ENCODE measurements around the gene ROS1.
"Not testable (repeated sequence)": the region's sequence is repeated elsewhere in the genome, so short reads cannot be mapped to it uniquely, and the experiment has no call there.

Gene ROS1

GRCh38 chr6:117451671-117452070 lies 25.9 kb upstream of the ROS1 start:
- DNase-seq (ENCODE audit: extremely low read depth, low read depth), result no peak
- H3K4me3 ChIP-seq (replicated peaks; ENCODE audit: low read depth, low read length), result no peak overlapping the region
- no peak for TF ChIP-seq CTCF (IDR thresholded peaks at IDR 0.05; ENCODE audit: low read depth, low read length, missing control alignments)

GRCh38 chr6:117449549-117450439 lies 24.1 kb upstream of the ROS1 start:
- H3K4me3 ChIP-seq (replicated peaks; ENCODE audit: low read depth, low read length), result no peak overlapping the region
- peak; percentile 54 for TF ChIP-seq CTCF (IDR thresholded peaks at IDR 0.05; ENCODE audit: low read depth, low read length, missing control alignments)
- DNase-seq (ENCODE audit: extremely low read depth, low read depth), result peak; percentile 66

- TF ChIP-seq CTCF (IDR thresholded peaks at IDR 0.05; ENCODE audit: low read depth, low read length, missing control alignments), result no peak
- no peak overlapping the region for H3K4me3 ChIP-seq (replicated peaks; ENCODE audit: low read depth, low read length)
- DNase-seq (ENCODE audit: extremely low read depth, low read depth), result peak; percentile 82
Observed at GRCh38 chr6:117448732-117449485, 23.2 kb upstream of the ROS1 start.

- DNase-seq (ENCODE audit: extremely low read depth, low read depth), result no peak
- no peak overlapping the region for H3K4me3 ChIP-seq (replicated peaks; ENCODE audit: low read depth, low read length)
- TF ChIP-seq CTCF (IDR thresholded peaks at IDR 0.05; ENCODE audit: low read depth, low read length, missing control alignments), result no peak
Observed at GRCh38 chr6:117448011-117448410, 22.3 kb upstream of the ROS1 start.

DNA sequence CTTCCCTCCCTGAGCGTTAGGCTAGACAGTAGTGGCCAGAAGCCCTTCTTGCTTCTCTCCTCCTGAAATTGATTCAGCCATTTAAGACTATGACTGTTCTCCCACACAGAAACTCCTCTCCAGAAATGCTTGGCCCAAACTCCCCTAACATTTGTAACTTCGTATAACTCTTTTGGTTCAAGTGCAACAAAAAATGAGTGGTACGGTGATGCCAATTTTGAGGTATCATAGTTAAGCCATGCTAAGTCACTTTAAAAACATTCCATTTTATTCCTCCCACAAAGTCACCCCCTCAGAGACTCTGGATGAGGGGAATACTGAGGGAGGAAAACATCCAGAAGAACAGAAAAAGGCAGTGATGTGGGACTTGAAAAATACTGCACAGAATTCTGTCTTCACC lies 21.1 kb upstream of the ROS1 start:
- no peak for TF ChIP-seq CTCF (IDR thresholded peaks at IDR 0.05; ENCODE audit: low read depth, low read length, missing control alignments)
- H3K4me3 ChIP-seq (replicated peaks; ENCODE audit: low read depth, low read length), result no peak overlapping the region
- DNase-seq (ENCODE audit: extremely low read depth, low read depth), result no peak

GRCh38 chr6:117444600-117444999 lies 18.9 kb upstream of the ROS1 start:
- H3K4me3 ChIP-seq (replicated peaks; ENCODE audit: low read depth, low read length), result no peak overlapping the region
- no peak for TF ChIP-seq CTCF (IDR thresholded peaks at IDR 0.05; ENCODE audit: low read depth, low read length, missing control alignments)
- DNase-seq (ENCODE audit: extremely low read depth, low read depth), result no peak

- DNase-seq (ENCODE audit: extremely low read depth, low read depth); H3K4me3 ChIP-seq (replicated peaks; ENCODE audit: low read depth, low read length): not testable (repeated sequence)
Observed at GRCh38 chr6:117442313-117442712, 16.6 kb upstream of the ROS1 start.

All from HFF-Myc (cell line).